HCT116 (cell line): Measurements from ENCODE around the gene FLYWCH1. TPM values are rescaled to one million over a fixed set of nuclear protein-coding genes. Genes with fewer than 3 reads are reported as not detected.
"Not testable (repeated sequence)": the region's sequence is repeated elsewhere in the genome, so short reads cannot be mapped to it uniquely, and the experiment has no call there.

ENCODE experiments used
- ATAC-seq: fragments of 200-7000 bp; cut with Tn5 transposase; 2 replicates; pipeline ENCODE4 v1.9.1; 2020; ENCODE audit warnings: mild to moderate bottlenecking, moderate library complexity
- BruUV-seq: library from RNA; stranded (reverse); fragments of 400-500 nt; replicated peaks from 2 replicates; lab custom pipeline; 2021; lab: Mats Ljungman, UMichigan
- CTCF ChIA-PET: fragments of 300-600 bp; sonication (Branson Sonifier 250); formaldehyde crosslinking; loops from one replicate; lab custom pipeline; 2021; ENCODE audit warnings: antibody characterized with exemption; lab: Charles Lee
- POLR2A ChIA-PET: fragments of 300-600, 350-600 bp; sonication (Branson Sonifier 250); formaldehyde crosslinking; loops from one replicate; lab custom pipeline; 2021; ENCODE audit warnings: antibody characterized with exemption; lab: Charles Lee
- RAD21 ChIA-PET, 2 experiments: fragments of 300-600 bp; sonication (Branson Sonifier 250); formaldehyde crosslinking; loops; one replicate each; lab custom pipeline; 2023; ENCODE audit warnings: low total read pairs in 2 of 2; ENCODE audit not compliant: uncharacterized antibody in 2 of 2, unreplicated experiment in 2 of 2, low non-redundant PET in 1 of 2; lab: Charles Lee
- DNase-seq: peaks from one replicate; pipeline ENCODE4 v3.0.0-alpha.2; 2010; ENCODE audit warnings: low read depth, low spot score
- H2AFZ ChIP-seq: fragments of 200-600 bp; shearing (Covaris generic), sonication (generic); 2 replicates; pipeline ENCODE4 v1.6.1; 2017; ENCODE audit warnings: low read depth, mixed run types, mixed read lengths, antibody characterized with exemption, low read length; ENCODE audit not compliant: poor library complexity, severe bottlenecking
- H3K27ac ChIP-seq: 2 replicates; pipeline ENCODE4 v1.5.1; 2012; ENCODE audit warnings: low read depth, low read length
- H3K27me3 ChIP-seq: fragments of 200-600 bp; sonication (generic); 2 replicates; pipeline ENCODE4 v1.6.1; 2016; ENCODE audit warnings: mixed run types, low read length, mixed read lengths; ENCODE audit not compliant: insufficient read depth
- H3K36me3 ChIP-seq, 2 experiments: fragments of 200-500 bp in 1 of 2; fragments of 200-600 bp in 1 of 2; sonication (Bioruptor generic) in 1 of 2; sonication (generic) in 1 of 2; 2 replicates each; pipeline versions ENCODE4 v1.5.1 to v1.6.1; 2014 to 2016; ENCODE audit warnings: low read length in 2 of 2, inconsistent platforms in 1 of 2, mixed read lengths in 1 of 2, mixed run types in 1 of 2; ENCODE audit not compliant: insufficient read depth in 2 of 2, control insufficient read depth in 1 of 2
- H3K4me1 ChIP-seq, 2 experiments: fragments of 200-600 bp in 1 of 2; sonication (generic) in 1 of 2; 2 replicates each; pipeline versions ENCODE4 v1.5.1 to v1.6.1; 2012 to 2017; ENCODE audit warnings: low read length in 2 of 2, inconsistent platforms in 1 of 2, mild to moderate bottlenecking in 1 of 2, mixed read lengths in 1 of 2, mixed run types in 1 of 2, moderate library complexity in 1 of 2; ENCODE audit not compliant: insufficient read depth in 2 of 2, control insufficient read depth in 1 of 2
- H3K4me2 ChIP-seq: fragments of 200-600 bp; sonication (generic); 2 replicates; pipeline ENCODE4 v1.6.1; 2017; ENCODE audit warnings: mixed run types, low read length, mixed read lengths
- H3K4me3 ChIP-seq, 2 experiments: fragments of 200-600 bp in 1 of 2; sonication (generic) in 1 of 2; replicated peaks in 1 of 2; 2 replicates each; pipeline ENCODE4 v1.5.1; 2011 to 2016; ENCODE audit warnings: low read length in 2 of 2, control low read depth in 1 of 2, low read depth in 1 of 2, mild to moderate bottlenecking in 1 of 2, mixed read lengths in 1 of 2, mixed run types in 1 of 2
- H3K79me2 ChIP-seq: fragments of 200-600 bp; sonication (generic); 2 replicates; pipeline ENCODE4 v1.6.1; 2017; ENCODE audit warnings: mild to moderate bottlenecking, mixed run types, low read length, moderate library complexity, mixed read lengths; ENCODE audit not compliant: insufficient read depth
- H3K9ac ChIP-seq: fragments of 200-600 bp; sonication (generic); 2 replicates; pipeline ENCODE4 v1.6.1; 2016; ENCODE audit warnings: low read length, mixed read lengths
- H3K9me2 ChIP-seq: fragments of 200-600 bp; sonication (generic), shearing (Covaris generic); 2 replicates; pipeline ENCODE4 v1.6.1; 2017; ENCODE audit warnings: mixed run types, mild to moderate bottlenecking, moderate library complexity; ENCODE audit not compliant: insufficient read depth
- H3K9me3 ChIP-seq, 2 experiments: fragments of 200-500 bp in 1 of 2; fragments of 200-600 bp in 1 of 2; sonication (Bioruptor generic) in 1 of 2; sonication (generic) in 1 of 2; 2 replicates each; pipeline ENCODE4 v1.6.1; 2014 to 2017; ENCODE audit warnings: low read length in 2 of 2, mixed read lengths in 2 of 2, inconsistent platforms in 1 of 2, low read depth in 1 of 2, mild to moderate bottlenecking in 1 of 2, mixed run types in 1 of 2, moderate library complexity in 1 of 2; ENCODE audit not compliant: control insufficient read depth in 1 of 2, insufficient read depth in 1 of 2
- H4K20me1 ChIP-seq: fragments of 200-600 bp; sonication (generic), shearing (Covaris generic); 2 replicates; pipeline ENCODE4 v1.6.1; 2017; ENCODE audit warnings: mixed run types, mild to moderate bottlenecking, moderate library complexity; ENCODE audit not compliant: insufficient read depth
- ATF3 ChIP-seq: IDR thresholded peaks from 2 replicates; pipeline ENCODE4 v1.6.1; 2012
- CBX3 ChIP-seq: IDR thresholded peaks from 2 replicates; pipeline ENCODE4 v1.6.1; 2012; ENCODE audit warnings: low read depth
- CEBPB ChIP-seq: IDR thresholded peaks from 2 replicates; pipeline ENCODE4 v1.6.1; 2012; ENCODE audit warnings: low read depth
- EGR1 ChIP-seq: IDR thresholded peaks from 2 replicates; pipeline ENCODE4 v1.6.1; 2012; ENCODE audit warnings: low read depth
- EZH2 ChIP-seq: fragments of 200-600 bp; sonication (generic); IDR thresholded peaks from 2 replicates; pipeline ENCODE4 v1.6.1; 2017; ENCODE audit warnings: antibody characterized with exemption, mixed run types
- FOSL1 ChIP-seq: IDR thresholded peaks from 2 replicates; pipeline ENCODE4 v1.6.1; 2012; ENCODE audit warnings: low read depth
- MAX ChIP-seq: IDR thresholded peaks from 2 replicates; pipeline ENCODE4 v1.6.1; 2012
- POLR2A ChIP-seq: IDR thresholded peaks from 2 replicates; pipeline ENCODE4 v1.7.0; 2011; ENCODE audit warnings: borderline replicate concordance; ENCODE audit not compliant: insufficient read depth, insufficient read length; ENCODE audit errors: extremely low read depth
- POLR2AphosphoS5 ChIP-seq: IDR thresholded peaks from 2 replicates; pipeline ENCODE4 v1.6.1; 2011; ENCODE audit warnings: mild to moderate bottlenecking, low read depth, low read length, moderate library complexity
- REST ChIP-seq: IDR thresholded peaks from 2 replicates; pipeline ENCODE4 v1.6.1; 2012; ENCODE audit warnings: low read depth
- SIN3A ChIP-seq: IDR thresholded peaks from 2 replicates; pipeline ENCODE4 v1.6.1; 2012; ENCODE audit warnings: low read depth
- SP1 ChIP-seq: IDR thresholded peaks from 2 replicates; pipeline ENCODE4 v1.6.1; 2012; ENCODE audit warnings: low read depth
- SRF ChIP-seq: IDR thresholded peaks from 2 replicates; pipeline ENCODE4 v1.6.1; 2012; ENCODE audit warnings: low read depth
- ZFX ChIP-seq: fragments of 450-650 bp; IDR thresholded peaks from 2 replicates; pipeline ENCODE4 v1.6.1; 2017
- intact Hi-C: fragments of 100-400 bp; cut with micrococcal nuclease; formaldehyde crosslinking; loops from 2 replicates; pipeline ENCODE4 v1.10.0; 2022
- total RNA-seq: library from RNA; stranded (reverse); gene quantifications from one replicate; pipeline ENCODE4 v1.2.1, GENCODE V29; 2021; ENCODE audit not compliant: unreplicated experiment

FLYWCH1 gene
- total RNA-seq, 1 experiment from 2014 or later = 66.6 TPM

GRCh38 chr16:2928151-2928550, 16.4 kb downstream of the FLYWCH1 start:
- ATAC-seq, H3K79me2 ChIP-seq, H3K9me2 ChIP-seq, H3K36me3 ChIP-seq, H3K4me3 ChIP-seq, H3K9ac ChIP-seq, H3K27ac ChIP-seq, H2AFZ ChIP-seq, BruUV-seq, intact Hi-C loops, DNase-seq, H4K20me1 ChIP-seq, H3K27me3 ChIP-seq, RAD21 ChIA-PET, H3K9me3 ChIP-seq, H3K4me2 ChIP-seq: not testable (repeated sequence)
- H3K4me1 ChIP-seq = peaks cover 0 to 11% of the 10 kb centered on the region in 2 experiments; a peak in 3 of 4 replicates
- POLR2A ChIA-PET = interaction anchor here (1.1 kb wide), 1 partner anchor 17 kb away, joined by 3 read pairs; the partner anchor contains the start of gene FLYWCH1
- CTCF ChIA-PET = interaction anchor here (1.1 kb wide), 1 partner anchor 54 kb away, joined by 5 read pairs; no protein-coding TSS in a partner anchor

GRCh38 chr16:2928796-2929195, 17.1 kb downstream of the FLYWCH1 start:
- Histone ChIP-seq H3K36me3 (no peaks in the 10 kb centered on the region), H3K4me1 (peaks cover 0 to 11% of the 10 kb centered on the region in 2 experiments; a peak in 3 of 4 replicates), H3K27ac (no peak overlapping the region), H3K9me3 (no peaks in the 10 kb centered on the region), H3K4me2 (no peak overlapping the region), H3K79me2 (peaks cover 8% of the 10 kb centered on the region; the same call in 1 of the 2 replicates), H3K27me3 (no peaks in the 10 kb centered on the region), H3K9me2 (no peaks in the 10 kb centered on the region), H3K4me3 (no peak overlapping the region), H2AFZ (no peak overlapping the region), H3K9ac (no peak overlapping the region), H4K20me1 (no peaks in the 10 kb centered on the region)
- TF ChIP-seq MAX (no peak), SP1 (no peak), ZFX (no peak), REST (no peak), ATF3 (no peak), FOSL1 (no peak), POLR2AphosphoS5 (no peak), SRF (no peak), CBX3 (no peak), CEBPB (no peak), EZH2 (no peak), SIN3A (no peak), POLR2A (no peak), EGR1 (no peak)
- DNase-seq = no peak
- ChIA-PET POLR2A (no interaction called here), RAD21 (no interaction called here), CTCF (no interaction called here)
- intact Hi-C loops = no loop called here
- no peak for ATAC-seq
- BruUV-seq = no TSS peak
